HepG2 (cell line): Measurements from ENCODE around the gene SRBD1. TPM values are rescaled to one million over a fixed set of nuclear protein-coding genes. Genes with fewer than 3 reads are reported as not detected.

Experiments
- DNMT3B ChIP-seq: conservative IDR thresholded peaks from 2 replicates; pipeline ENCODE4 v1.6.1; 2016; ENCODE audit warnings: missing biosample characterization, control low read depth
- EED ChIP-seq: sonication (generic); formaldehyde crosslinking; IDR thresholded peaks from 2 replicates; pipeline ENCODE4 v1.5.0; 2020; ENCODE audit warnings: mild to moderate bottlenecking, missing genetic modification reagents
- FIP1L1 ChIP-seq: fragments of 200-400 bp; formaldehyde crosslinking; IDR thresholded peaks from 2 replicates; pipeline ENCODE4 v1.6.1; 2018; ENCODE audit warnings: low read depth, mild to moderate bottlenecking, low read length, moderate library complexity, borderline replicate concordance; ENCODE audit not compliant: insufficient read depth
- HNRNPK ChIP-seq: fragments of 200-400 bp; formaldehyde crosslinking; IDR thresholded peaks from 2 replicates; pipeline ENCODE4 v1.6.1; 2018; ENCODE audit warnings: low read length, low read depth, moderate library complexity, mild to moderate bottlenecking; ENCODE audit not compliant: poor library complexity, severe bottlenecking
- HOXA3 ChIP-seq: sonication (generic); formaldehyde crosslinking; IDR thresholded peaks from 2 replicates; pipeline ENCODE4 v1.5.0; 2020; ENCODE audit warnings: missing genetic modification reagents
- KAT7 ChIP-seq: IDR thresholded peaks from 2 replicates; pipeline ENCODE4 v1.6.1; 2018; ENCODE audit warnings: borderline replicate concordance, missing compliant biosample characterization
- MEF2D ChIP-seq: sonication (generic); formaldehyde crosslinking; IDR thresholded peaks from 2 replicates; pipeline ENCODE4 v1.5.1; 2020; ENCODE audit warnings: mild to moderate bottlenecking, missing genetic modification reagents
- MTF1 ChIP-seq: sonication (generic); formaldehyde crosslinking; IDR thresholded peaks from 2 replicates; pipeline ENCODE4 v1.5.0; 2020; ENCODE audit warnings: missing genetic modification reagents
- NFE2 ChIP-seq: sonication (generic); formaldehyde crosslinking; IDR thresholded peaks from 2 replicates; pipeline ENCODE4 v1.4.0; 2020; ENCODE audit warnings: missing genetic modification reagents
- SKI ChIP-seq: fragments of 450-650 bp; IDR thresholded peaks from one replicate; pipeline ENCODE4 v1.6.1; 2018; ENCODE audit warnings: mild to moderate bottlenecking; ENCODE audit not compliant: partially characterized antibody
- SNRNP70 ChIP-seq: fragments of 200-400 bp; formaldehyde crosslinking; IDR thresholded peaks from 2 replicates; pipeline ENCODE4 v1.6.1; 2017; ENCODE audit warnings: mild to moderate bottlenecking, low read depth, low read length, moderate library complexity
- ZFP62 ChIP-seq: sonication (generic); formaldehyde crosslinking; IDR thresholded peaks from 2 replicates; pipeline ENCODE4 v1.4.0; 2020; ENCODE audit warnings: missing genetic modification reagents
- ZKSCAN5 ChIP-seq: sonication (generic); formaldehyde crosslinking; IDR thresholded peaks from 2 replicates; pipeline ENCODE4 v1.5.1; 2020; ENCODE audit warnings: mild to moderate bottlenecking, missing genetic modification reagents
- ZNF773 ChIP-seq: sonication (generic); formaldehyde crosslinking; IDR thresholded peaks from 2 replicates; pipeline ENCODE4 v1.4.0; 2020; ENCODE audit warnings: missing genetic modification reagents, borderline replicate concordance
- polyA plus RNA-seq, 8 experiments: library from polyadenylated mRNA; depleted of rRNA in 3 of 8; stranded (reverse) in 7 of 8; unstranded in 1 of 8; fragments of >200 nt; fragmentation: Illumina TruSeq in 4 of 8; extraction: Trizol in 4 of 8; gene quantifications; 2 replicates each; pipeline versions ENCODE4 v1.2.1 to v1.2.3, GENCODE V29; 2011 to 2016; ENCODE audit warnings: low read depth in 4 of 8, missing spikeins in 1 of 8, mixed read lengths in 1 of 8; ENCODE audit not compliant: insufficient read depth in 1 of 8
- total RNA-seq, 5 experiments: library from RNA; depleted of rRNA; stranded (reverse); fragments of >200 nt; fragmentation: Illumina TruSeq; extraction: Trizol; gene quantifications; 2 replicates each; pipeline ENCODE4 v1.2.3, GENCODE V29; 2016; ENCODE audit warnings: low read depth in 1 of 5
- TF ChIP-seq, protein P1 (sequence below): sonication (generic); formaldehyde crosslinking; IDR thresholded peaks from 2 replicates; pipeline ENCODE4 v1.4.0; 2020; ENCODE audit warnings: missing genetic modification reagents
- TF ChIP-seq, protein P2 (sequence below): sonication (generic); formaldehyde crosslinking; IDR thresholded peaks from 2 replicates; pipeline ENCODE4 v1.5.1; 2020; ENCODE audit warnings: mild to moderate bottlenecking, missing genetic modification reagents, moderate library complexity
- TF ChIP-seq, protein P3 (sequence below): sonication (generic); formaldehyde crosslinking; IDR thresholded peaks from 2 replicates; pipeline ENCODE4 v1.9.0; 2021; ENCODE audit warnings: missing genetic modification reagents, mild to moderate bottlenecking, borderline replicate concordance

SRBD1 gene
- total and polyA plus RNA-seq, 2 of the 13 experiments (the other 11 are each of a cell fraction or from before 2014, with no cell fraction given): 3.2 to 23.9 TPM

DNA sequence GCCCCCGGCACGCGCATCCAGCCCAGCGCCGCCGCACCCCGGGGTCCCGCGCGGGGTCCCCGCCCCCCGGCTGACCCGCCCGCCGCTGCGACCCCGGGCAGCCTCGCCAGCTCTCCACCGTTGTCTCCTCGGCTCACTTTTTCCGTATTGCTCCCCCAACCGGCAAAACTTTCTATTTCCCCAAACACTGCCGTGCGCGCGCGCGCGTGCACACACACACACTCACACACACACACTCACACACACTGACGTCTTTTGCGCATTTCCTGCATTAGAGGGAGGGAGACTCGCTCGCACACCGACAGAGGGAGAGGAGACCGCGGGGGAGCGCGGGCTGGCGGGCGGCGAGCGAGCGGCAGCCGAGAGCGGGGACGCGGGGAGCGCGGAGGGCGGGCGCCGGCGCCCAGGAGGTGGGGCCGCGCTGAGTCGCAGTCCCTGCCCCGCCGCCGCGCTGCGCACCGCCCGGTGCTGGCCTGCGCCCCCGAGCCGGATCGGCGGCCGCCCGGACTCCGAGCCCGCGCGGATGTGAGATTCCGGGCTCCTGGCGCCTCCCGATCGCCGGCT is 39.9 kb upstream of the SRBD1 start (continued):
- TF ChIP-seq, protein P1, sequence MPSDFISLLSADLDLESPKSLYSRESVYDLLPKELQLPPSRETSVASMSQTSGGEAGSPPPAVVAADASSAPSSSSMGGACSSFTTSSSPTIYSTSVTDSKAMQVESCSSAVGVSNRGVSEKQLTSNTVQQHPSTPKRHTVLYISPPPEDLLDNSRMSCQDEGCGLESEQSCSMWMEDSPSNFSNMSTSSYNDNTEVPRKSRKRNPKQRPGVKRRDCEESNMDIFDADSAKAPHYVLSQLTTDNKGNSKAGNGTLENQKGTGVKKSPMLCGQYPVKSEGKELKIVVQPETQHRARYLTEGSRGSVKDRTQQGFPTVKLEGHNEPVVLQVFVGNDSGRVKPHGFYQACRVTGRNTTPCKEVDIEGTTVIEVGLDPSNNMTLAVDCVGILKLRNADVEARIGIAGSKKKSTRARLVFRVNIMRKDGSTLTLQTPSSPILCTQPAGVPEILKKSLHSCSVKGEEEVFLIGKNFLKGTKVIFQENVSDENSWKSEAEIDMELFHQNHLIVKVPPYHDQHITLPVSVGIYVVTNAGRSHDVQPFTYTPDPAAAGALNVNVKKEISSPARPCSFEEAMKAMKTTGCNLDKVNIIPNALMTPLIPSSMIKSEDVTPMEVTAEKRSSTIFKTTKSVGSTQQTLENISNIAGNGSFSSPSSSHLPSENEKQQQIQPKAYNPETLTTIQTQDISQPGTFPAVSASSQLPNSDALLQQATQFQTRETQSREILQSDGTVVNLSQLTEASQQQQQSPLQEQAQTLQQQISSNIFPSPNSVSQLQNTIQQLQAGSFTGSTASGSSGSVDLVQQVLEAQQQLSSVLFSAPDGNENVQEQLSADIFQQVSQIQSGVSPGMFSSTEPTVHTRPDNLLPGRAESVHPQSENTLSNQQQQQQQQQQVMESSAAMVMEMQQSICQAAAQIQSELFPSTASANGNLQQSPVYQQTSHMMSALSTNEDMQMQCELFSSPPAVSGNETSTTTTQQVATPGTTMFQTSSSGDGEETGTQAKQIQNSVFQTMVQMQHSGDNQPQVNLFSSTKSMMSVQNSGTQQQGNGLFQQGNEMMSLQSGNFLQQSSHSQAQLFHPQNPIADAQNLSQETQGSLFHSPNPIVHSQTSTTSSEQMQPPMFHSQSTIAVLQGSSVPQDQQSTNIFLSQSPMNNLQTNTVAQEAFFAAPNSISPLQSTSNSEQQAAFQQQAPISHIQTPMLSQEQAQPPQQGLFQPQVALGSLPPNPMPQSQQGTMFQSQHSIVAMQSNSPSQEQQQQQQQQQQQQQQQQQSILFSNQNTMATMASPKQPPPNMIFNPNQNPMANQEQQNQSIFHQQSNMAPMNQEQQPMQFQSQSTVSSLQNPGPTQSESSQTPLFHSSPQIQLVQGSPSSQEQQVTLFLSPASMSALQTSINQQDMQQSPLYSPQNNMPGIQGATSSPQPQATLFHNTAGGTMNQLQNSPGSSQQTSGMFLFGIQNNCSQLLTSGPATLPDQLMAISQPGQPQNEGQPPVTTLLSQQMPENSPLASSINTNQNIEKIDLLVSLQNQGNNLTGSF (CRISPR knock-in tag): peak; percentile 35; the same call in 1 of the 2 replicates
- TF ChIP-seq KAT7 (no peak; the same call in none of the 2 replicates), ZKSCAN5 (CRISPR knock-in tag) (no peak), DNMT3B (0 out of 2 replicates have a peak, but pooled peaks have one; percentile 54), MEF2D (CRISPR knock-in tag) (peak; percentile 46; the same call in 1 of the 2 replicates), SKI (peak; percentile 80), ZFP62 (CRISPR knock-in tag) (no peak), ZNF773 (CRISPR knock-in tag) (no peak; the same call in 1 of the 2 replicates), NFE2 (CRISPR knock-in tag) (no peak), FIP1L1 (no peak), HOXA3 (peak; percentile 96), HNRNPK (no peak), SNRNP70 (no peak), EED (CRISPR knock-in tag) (no peak), MTF1 (CRISPR knock-in tag) (peak; percentile 42; the same call in 1 of the 2 replicates)
- TF ChIP-seq, protein P2, sequence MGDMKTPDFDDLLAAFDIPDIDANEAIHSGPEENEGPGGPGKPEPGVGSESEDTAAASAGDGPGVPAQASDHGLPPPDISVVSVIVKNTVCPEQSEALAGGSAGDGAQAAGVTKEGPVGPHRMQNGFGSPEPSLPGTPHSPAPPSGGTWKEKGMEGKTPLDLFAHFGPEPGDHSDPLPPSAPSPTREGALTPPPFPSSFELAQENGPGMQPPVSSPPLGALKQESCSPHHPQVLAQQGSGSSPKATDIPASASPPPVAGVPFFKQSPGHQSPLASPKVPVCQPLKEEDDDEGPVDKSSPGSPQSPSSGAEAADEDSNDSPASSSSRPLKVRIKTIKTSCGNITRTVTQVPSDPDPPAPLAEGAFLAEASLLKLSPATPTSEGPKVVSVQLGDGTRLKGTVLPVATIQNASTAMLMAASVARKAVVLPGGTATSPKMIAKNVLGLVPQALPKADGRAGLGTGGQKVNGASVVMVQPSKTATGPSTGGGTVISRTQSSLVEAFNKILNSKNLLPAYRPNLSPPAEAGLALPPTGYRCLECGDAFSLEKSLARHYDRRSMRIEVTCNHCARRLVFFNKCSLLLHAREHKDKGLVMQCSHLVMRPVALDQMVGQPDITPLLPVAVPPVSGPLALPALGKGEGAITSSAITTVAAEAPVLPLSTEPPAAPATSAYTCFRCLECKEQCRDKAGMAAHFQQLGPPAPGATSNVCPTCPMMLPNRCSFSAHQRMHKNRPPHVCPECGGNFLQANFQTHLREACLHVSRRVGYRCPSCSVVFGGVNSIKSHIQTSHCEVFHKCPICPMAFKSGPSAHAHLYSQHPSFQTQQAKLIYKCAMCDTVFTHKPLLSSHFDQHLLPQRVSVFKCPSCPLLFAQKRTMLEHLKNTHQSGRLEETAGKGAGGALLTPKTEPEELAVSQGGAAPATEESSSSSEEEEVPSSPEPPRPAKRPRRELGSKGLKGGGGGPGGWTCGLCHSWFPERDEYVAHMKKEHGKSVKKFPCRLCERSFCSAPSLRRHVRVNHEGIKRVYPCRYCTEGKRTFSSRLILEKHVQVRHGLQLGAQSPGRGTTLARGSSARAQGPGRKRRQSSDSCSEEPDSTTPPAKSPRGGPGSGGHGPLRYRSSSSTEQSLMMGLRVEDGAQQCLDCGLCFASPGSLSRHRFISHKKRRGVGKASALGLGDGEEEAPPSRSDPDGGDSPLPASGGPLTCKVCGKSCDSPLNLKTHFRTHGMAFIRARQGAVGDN (CRISPR knock-in tag): no peak; the same call in 1 of the 2 replicates
- TF ChIP-seq, protein P3, sequence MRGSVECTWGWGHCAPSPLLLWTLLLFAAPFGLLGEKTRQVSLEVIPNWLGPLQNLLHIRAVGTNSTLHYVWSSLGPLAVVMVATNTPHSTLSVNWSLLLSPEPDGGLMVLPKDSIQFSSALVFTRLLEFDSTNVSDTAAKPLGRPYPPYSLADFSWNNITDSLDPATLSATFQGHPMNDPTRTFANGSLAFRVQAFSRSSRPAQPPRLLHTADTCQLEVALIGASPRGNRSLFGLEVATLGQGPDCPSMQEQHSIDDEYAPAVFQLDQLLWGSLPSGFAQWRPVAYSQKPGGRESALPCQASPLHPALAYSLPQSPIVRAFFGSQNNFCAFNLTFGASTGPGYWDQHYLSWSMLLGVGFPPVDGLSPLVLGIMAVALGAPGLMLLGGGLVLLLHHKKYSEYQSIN (CRISPR knock-in tag): no peak
